PC-3 (cell line): ENCODE results near the gene GCHFR. TPM values are rescaled to one million over a fixed set of nuclear protein-coding genes. Genes with fewer than 3 reads are reported as not detected.

Experiments used
- ATAC-seq: fragments of 200-7000 bp; cut with Tn5 transposase; 2 replicates; pipeline ENCODE4 v1.9.1; 2020; ENCODE audit warnings: mild to moderate bottlenecking, moderate library complexity
- BruUV-seq: library from RNA; stranded (reverse); fragments of 400-500 nt; replicated peaks from 2 replicates; lab custom pipeline; 2021; lab: Mats Ljungman, UMichigan
- CTCF ChIA-PET: fragments of 300-600 bp; sonication (Branson Sonifier 250); formaldehyde crosslinking; loops from one replicate; lab custom pipeline; 2022; ENCODE audit warnings: antibody characterized with exemption; lab: Charles Lee
- POLR2A ChIA-PET: fragments of 300-600 bp; sonication (Branson Sonifier 250); formaldehyde crosslinking; loops from one replicate; lab custom pipeline; 2022; ENCODE audit warnings: antibody characterized with exemption; ENCODE audit not compliant: unreplicated experiment; lab: Charles Lee
- DNase-seq: peaks from one replicate; pipeline ENCODE4 v3.0.0-alpha.2; 2015
- H2AFZ ChIP-seq: fragments of 300-600 bp; sonication (generic); 2 replicates; pipeline ENCODE4 v1.6.0; 2016; ENCODE audit warnings: antibody characterized with exemption, low read length
- H3F3A ChIP-seq: fragments of 300-600 bp; sonication (generic); one replicate; pipeline ENCODE4 v1.6.0; 2017; ENCODE audit warnings: antibody characterized with exemption, low read length, control low read depth, mild to moderate bottlenecking; ENCODE audit not compliant: unreplicated experiment
- H3K27ac ChIP-seq: fragments of 300-600 bp; sonication (generic); 2 replicates; pipeline ENCODE4 v1.5.1; 2016; ENCODE audit warnings: mild to moderate bottlenecking, low read length
- H3K27me3 ChIP-seq: fragments of 300-600 bp; sonication (generic); 2 replicates; pipeline ENCODE4 v1.6.1; 2016; ENCODE audit warnings: low read length, mixed read lengths
- H3K36me3 ChIP-seq: fragments of 300-600 bp; sonication (generic); 2 replicates; pipeline ENCODE4 v1.6.1; 2016; ENCODE audit warnings: low read depth, mixed run types, low read length, mixed read lengths
- H3K4me1 ChIP-seq: fragments of 300-600 bp; sonication (generic); 2 replicates; pipeline ENCODE4 v1.5.1; 2016; ENCODE audit warnings: low read length; ENCODE audit not compliant: insufficient read depth
- H3K4me2 ChIP-seq: fragments of 300-600 bp; sonication (generic); 2 replicates; pipeline ENCODE4 v1.6.0; 2016; ENCODE audit warnings: low read length
- H3K4me3 ChIP-seq: fragments of 300-600 bp; sonication (generic); 2 replicates; pipeline ENCODE4 v1.5.1; 2016; ENCODE audit warnings: mild to moderate bottlenecking, low read length, mixed read lengths
- H3K79me2 ChIP-seq: fragments of 300-600 bp; sonication (generic); 2 replicates; pipeline ENCODE4 v1.6.1; 2017; ENCODE audit warnings: low read length, mixed read lengths
- H3K9ac ChIP-seq: fragments of 300-600 bp; sonication (generic); 2 replicates; pipeline ENCODE4 v1.6.0; 2016; ENCODE audit warnings: mild to moderate bottlenecking, low read length
- H3K9me2 ChIP-seq: fragments of 300-600 bp; sonication (generic); replicated peaks from 2 replicates; pipeline ENCODE4 v1.6.1; 2016; ENCODE audit warnings: mixed run types, low read length, mixed read lengths
- H3K9me3 ChIP-seq: fragments of 300-600 bp; sonication (generic); 2 replicates; pipeline ENCODE4 v1.6.1; 2016; ENCODE audit warnings: low read length, mixed read lengths
- H4K20me1 ChIP-seq: fragments of 300-600 bp; sonication (generic); 2 replicates; pipeline ENCODE4 v1.6.1; 2016; ENCODE audit warnings: low read length, mixed read lengths
- CTCF ChIP-seq: fragments of 300-600 bp; sonication (generic); conservative IDR thresholded peaks from 2 replicates; pipeline ENCODE4 v1.5.1; 2017; ENCODE audit warnings: antibody characterized with exemption, low read depth, mild to moderate bottlenecking, low read length
- EZH2 ChIP-seq: fragments of 300-600 bp; sonication (generic); IDR thresholded peaks from one replicate; pipeline ENCODE4 v1.6.1; 2017; ENCODE audit warnings: antibody characterized with exemption, mild to moderate bottlenecking, low read length; ENCODE audit not compliant: unreplicated experiment
- EZH2phosphoT487 ChIP-seq: fragments of 300-600 bp; sonication (generic); IDR thresholded peaks from 2 replicates; pipeline ENCODE4 v1.6.1; 2018; ENCODE audit warnings: mild to moderate bottlenecking, antibody characterized with exemption, low read length, borderline replicate concordance
- intact Hi-C: fragments of 100-400 bp; cut with micrococcal nuclease; formaldehyde crosslinking; loops from 2 replicates; pipeline ENCODE4 v1.9.0; 2023
- total RNA-seq: library from RNA; depleted of rRNA; stranded (reverse); fragments of >200 nt; gene quantifications from 2 replicates; pipeline ENCODE4 v1.2.3, GENCODE V29; 2014

Gene GCHFR
- total RNA-seq, 1 experiment from 2014 or later: 58.9 TPM

- Histone ChIP-seq H2AFZ (no peak overlapping the region), H3K9ac (no peak overlapping the region), H4K20me1 (no peaks in the 10 kb centered on the region), H3K4me2 (no peak overlapping the region), H3K36me3 (no peaks in the 10 kb centered on the region), H3K4me3 (no peak overlapping the region), H3K9me2 (no peaks in the 10 kb centered on the region), H3K79me2 (no peaks in the 10 kb centered on the region), H3K27me3 (no peaks in the 10 kb centered on the region), H3K4me1 (peaks cover 56% of the 10 kb centered on the region), H3K27ac (no peak overlapping the region), H3K9me3 (no peaks in the 10 kb centered on the region), H3F3A (no peaks in the 10 kb centered on the region)
- no peak for DNase-seq
- no peak for TF ChIP-seq CTCF
- TF ChIP-seq EZH2: no peak
- TF ChIP-seq EZH2phosphoT487: no peak
- ChIA-PET POLR2A (no interaction called here), CTCF (interaction anchor here (0.7 kb wide), 1 partner anchor 8 kb away, joined by 4 read pairs; no protein-coding TSS in a partner anchor)
- ATAC-seq: no peak
- intact Hi-C loops: no loop called here
- BruUV-seq: no TSS peak
Observed at GRCh38 chr15:40767838-40768500, 4.1 kb downstream of the GCHFR start.

DNA sequence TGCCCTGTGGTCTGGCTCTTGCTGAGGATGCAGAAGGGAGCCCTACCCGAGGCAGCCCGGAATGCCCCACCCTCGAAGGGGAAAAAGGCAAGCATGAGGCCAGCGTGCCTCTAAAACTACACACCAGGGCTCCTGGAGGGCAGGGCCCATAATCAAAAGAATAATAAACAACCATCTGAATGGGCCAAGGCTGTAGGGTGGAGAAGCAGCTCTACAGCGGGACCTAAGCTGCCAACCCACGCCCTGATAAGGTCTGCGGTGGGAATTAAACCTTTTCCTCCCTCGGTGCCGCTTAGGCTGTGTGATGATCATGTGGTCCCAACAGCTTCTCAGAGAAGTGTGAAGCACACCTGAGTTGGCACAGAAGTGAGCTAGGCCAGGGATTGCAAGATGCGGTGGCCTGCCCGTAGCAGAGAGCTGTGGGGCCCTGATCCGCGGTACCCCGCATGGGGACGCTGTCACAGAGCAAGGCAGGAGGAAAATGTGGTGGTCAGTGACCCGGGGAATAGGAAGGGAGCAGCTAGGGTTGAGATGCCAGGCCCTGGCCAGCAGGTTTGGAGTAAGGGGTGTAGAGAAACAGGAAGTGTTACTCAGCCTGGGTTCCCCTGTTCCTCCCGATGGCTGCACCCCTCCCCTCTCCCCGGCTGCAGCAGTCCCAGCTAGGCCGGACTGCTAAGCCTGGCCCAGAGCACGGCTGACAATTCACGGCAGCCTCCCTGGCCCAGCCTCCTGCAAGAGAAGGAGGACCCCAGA, 4.8 kb downstream of the GCHFR start:
- Histone ChIP-seq H4K20me1 (no peaks in the 10 kb centered on the region), H3K9me2 (no peaks in the 10 kb centered on the region), H3F3A (no peaks in the 10 kb centered on the region), H3K4me2 (peak overlapping the region; percentile 73), H3K4me3 (no peak overlapping the region; the same call in 1 of the 2 replicates), H3K36me3 (no peaks in the 10 kb centered on the region; the same call in 1 of the 2 replicates), H3K27me3 (no peaks in the 10 kb centered on the region), H3K9ac (peak overlapping the region; percentile 34; the same call in 1 of the 2 replicates), H3K27ac (peak overlapping the region; percentile 77), H3K9me3 (no peaks in the 10 kb centered on the region), H2AFZ (peak overlapping the region; percentile 53; the same call in 1 of the 2 replicates), H3K79me2 (no peaks in the 10 kb centered on the region), H3K4me1 (peaks cover 49% of the 10 kb centered on the region)
- DNase-seq (no peak), ATAC-seq (no peak)
- no TSS peak for BruUV-seq
- intact Hi-C loops: no loop called here
- ChIA-PET CTCF (interaction anchor here (1.4 kb wide), 1 partner anchor 21 kb away, joined by 9 read pairs; no protein-coding TSS in a partner anchor), POLR2A (interaction anchor here (0.6 to 0.7 kb wide), 2 partner anchors 62 to 125 kb away, joined by 3 to 4 read pairs; no protein-coding TSS in a partner anchor)
- TF ChIP-seq EZH2phosphoT487: no peak
- TF ChIP-seq CTCF: no peak
- TF ChIP-seq EZH2: no peak
